ENCODE data around the gene HMG20B. TPM values are rescaled to one million over a fixed set of nuclear protein-coding genes. Genes with fewer than 3 reads are reported as not detected.

Gene HMG20B
- total RNA-seq, 4 donors from 2014 or later, result 31.4 to 61.1 (median 36.6) TPM

GRCh38 chr19:3609779-3610719 is 37.3 kb downstream of the HMG20B start:
- in situ Hi-C loops (cut with MboI; ENCODE audit: low sequenced_read_pairs in 4 of 4), result no loop called here
- ATAC-seq (no peak), DNase-seq (no peak)
- H3K36me3 ChIP-seq, result peaks cover 3 to 27% of the 10 kb centered on the region in 2 donors
- no peaks in the 10 kb centered on the region for H3K9me3 ChIP-seq
- H3K27ac ChIP-seq, result peak overlapping the region in 3 of 4 donors; percentile 72 to 80 (median 75)
- peaks cover 15 to 19% (median 16%) of the 10 kb centered on the region in 3 donors for H3K27me3 ChIP-seq
- intact Hi-C loops (cut with DNase I; ENCODE audit: low total_unique reads), result no loop called here
- peaks cover 6 to 23% of the 10 kb centered on the region in 2 donors for H3K4me1 ChIP-seq
- TF ChIP-seq POLR2A (IDR thresholded peaks at IDR 0.05) (no peak), CTCF (IDR thresholded peaks at IDR 0.05 in 4 of 5, conservative IDR thresholded peaks at IDR 0.05 in 1 of 5) (no peak)
- H3K4me3 ChIP-seq, result no peak overlapping the region

GRCh38 chr19:3610745-3611717 is 38.3 kb downstream of the HMG20B start:
- intact Hi-C loops (cut with DNase I; ENCODE audit: low total_unique reads), result no loop called here
- H3K36me3 ChIP-seq, result peaks cover 3 to 29% of the 10 kb centered on the region in 2 donors
- in situ Hi-C loops (cut with MboI; ENCODE audit: low sequenced_read_pairs in 4 of 4), result no loop called here
- no peaks in the 10 kb centered on the region for H3K9me3 ChIP-seq
- no peak overlapping the region for H3K4me3 ChIP-seq
- peaks cover 6 to 10% (median 7%) of the 10 kb centered on the region in 3 donors for H3K27me3 ChIP-seq
- peak overlapping the region in 3 of 4 donors; percentile 18 to 80 (median 72) for H3K27ac ChIP-seq
- TF ChIP-seq POLR2A (IDR thresholded peaks at IDR 0.05), result no peak
- no peak for TF ChIP-seq CTCF (IDR thresholded peaks at IDR 0.05 in 4 of 5, conservative IDR thresholded peaks at IDR 0.05 in 1 of 5)
- DNase-seq (no peak), ATAC-seq (no peak)
- H3K4me1 ChIP-seq, result peaks cover 6 to 19% of the 10 kb centered on the region in 2 donors

- TF ChIP-seq POLR2A (IDR thresholded peaks at IDR 0.05), result no peak
- TF ChIP-seq CTCF (IDR thresholded peaks at IDR 0.05 in 4 of 5, conservative IDR thresholded peaks at IDR 0.05 in 1 of 5), result no peak
- peaks cover 3 to 33% of the 10 kb centered on the region in 2 donors for H3K36me3 ChIP-seq
- intact Hi-C loops (cut with DNase I; ENCODE audit: low total_unique reads), result no loop called here
- in situ Hi-C loops (cut with MboI; ENCODE audit: low sequenced_read_pairs in 4 of 4), result no loop called here
- no peak overlapping the region for H3K4me3 ChIP-seq
- H3K9me3 ChIP-seq, result no peaks in the 10 kb centered on the region
- H3K27me3 ChIP-seq, result peaks cover 0 to 4% (median 2%) of the 10 kb centered on the region in 3 donors
- DNase-seq (no peak), ATAC-seq (no peak)
- peaks cover 6 to 13% of the 10 kb centered on the region in 2 donors for H3K4me1 ChIP-seq
- H3K27ac ChIP-seq, result no peak overlapping the region
Observed at GRCh38 chr19:3611841-3612240, 39.1 kb downstream of the HMG20B start.

- in situ Hi-C loops (cut with MboI; ENCODE audit: low sequenced_read_pairs in 4 of 4), result no loop called here
- H3K27ac ChIP-seq, result no peak overlapping the region
Observed at GRCh38 chr19:3612330-3612729, 39.6 kb downstream of the HMG20B start.

More at GRCh38 chr19:3612330-3612729, 39.6 kb downstream of the HMG20B start:
- DNase-seq, result no peak
- H3K27me3 ChIP-seq, result no peaks in the 10 kb centered on the region
- TF ChIP-seq CTCF (IDR thresholded peaks at IDR 0.05 in 4 of 5, conservative IDR thresholded peaks at IDR 0.05 in 1 of 5) (no peak), POLR2A (IDR thresholded peaks at IDR 0.05) (no peak)
- intact Hi-C loops (cut with DNase I; ENCODE audit: low total_unique reads), result no loop called here
- H3K4me1 ChIP-seq, result peaks cover 6 to 9% of the 10 kb centered on the region in 2 donors
- peaks cover 3 to 38% of the 10 kb centered on the region in 2 donors for H3K36me3 ChIP-seq
- no peak for ATAC-seq
- H3K4me3 ChIP-seq, result no peak overlapping the region
- H3K9me3 ChIP-seq, result no peaks in the 10 kb centered on the region
